ENCODE results near the gene ANKLE2.

DNA sequence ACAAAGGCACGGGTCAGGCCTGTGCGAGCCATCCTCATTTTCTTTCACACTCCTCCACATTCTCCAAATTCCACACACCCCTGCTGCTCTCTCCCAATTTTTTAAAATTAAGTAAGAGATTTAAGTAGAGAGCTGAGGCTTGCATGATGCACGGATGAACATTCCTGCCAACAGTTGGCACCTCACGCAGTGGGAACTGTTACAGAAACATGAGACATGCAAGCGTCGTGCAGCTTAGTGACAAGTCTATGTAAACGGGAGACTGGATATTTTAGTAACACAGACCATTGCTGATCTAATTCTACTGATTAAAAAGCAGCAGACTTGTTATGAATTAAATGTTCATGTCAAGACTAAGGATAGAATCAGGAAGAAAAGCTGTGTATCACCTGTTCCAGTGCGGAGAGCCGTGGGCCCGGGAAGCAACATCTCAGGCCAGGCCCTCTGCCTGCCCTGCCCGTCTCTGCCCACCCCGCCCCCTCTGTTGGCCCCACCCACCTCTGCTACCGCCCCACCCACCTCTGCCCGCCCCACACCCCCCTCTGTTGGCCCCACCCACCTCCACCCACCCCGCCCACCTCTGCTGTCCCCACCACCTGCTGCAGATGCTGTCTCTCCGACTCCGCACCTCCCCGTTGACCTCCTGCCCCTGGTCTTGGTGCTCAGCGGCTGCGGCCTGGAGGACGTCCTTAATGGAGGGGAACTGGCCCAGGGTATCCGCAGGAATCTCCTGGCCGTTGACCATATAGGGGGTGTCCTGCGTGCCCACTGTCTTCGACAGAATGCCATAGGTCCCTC is 45.9 kb upstream of the ANKLE2 start:
- TF ChIP-seq, protein P1, sequence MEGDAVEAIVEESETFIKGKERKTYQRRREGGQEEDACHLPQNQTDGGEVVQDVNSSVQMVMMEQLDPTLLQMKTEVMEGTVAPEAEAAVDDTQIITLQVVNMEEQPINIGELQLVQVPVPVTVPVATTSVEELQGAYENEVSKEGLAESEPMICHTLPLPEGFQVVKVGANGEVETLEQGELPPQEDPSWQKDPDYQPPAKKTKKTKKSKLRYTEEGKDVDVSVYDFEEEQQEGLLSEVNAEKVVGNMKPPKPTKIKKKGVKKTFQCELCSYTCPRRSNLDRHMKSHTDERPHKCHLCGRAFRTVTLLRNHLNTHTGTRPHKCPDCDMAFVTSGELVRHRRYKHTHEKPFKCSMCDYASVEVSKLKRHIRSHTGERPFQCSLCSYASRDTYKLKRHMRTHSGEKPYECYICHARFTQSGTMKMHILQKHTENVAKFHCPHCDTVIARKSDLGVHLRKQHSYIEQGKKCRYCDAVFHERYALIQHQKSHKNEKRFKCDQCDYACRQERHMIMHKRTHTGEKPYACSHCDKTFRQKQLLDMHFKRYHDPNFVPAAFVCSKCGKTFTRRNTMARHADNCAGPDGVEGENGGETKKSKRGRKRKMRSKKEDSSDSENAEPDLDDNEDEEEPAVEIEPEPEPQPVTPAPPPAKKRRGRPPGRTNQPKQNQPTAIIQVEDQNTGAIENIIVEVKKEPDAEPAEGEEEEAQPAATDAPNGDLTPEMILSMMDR (IDR thresholded peaks at IDR 0.05) = no peak
- TF ChIP-seq EP300 (IDR thresholded peaks at IDR 0.05) = no peak
